Measurements from ENCODE around the gene DISC1. TPM values are rescaled to one million over a fixed set of nuclear protein-coding genes. Genes with fewer than 3 reads are reported as not detected.

DISC1 gene
- total RNA-seq, 2 donors from 2014 or later = 2.3 to 7.0 TPM

DNA sequence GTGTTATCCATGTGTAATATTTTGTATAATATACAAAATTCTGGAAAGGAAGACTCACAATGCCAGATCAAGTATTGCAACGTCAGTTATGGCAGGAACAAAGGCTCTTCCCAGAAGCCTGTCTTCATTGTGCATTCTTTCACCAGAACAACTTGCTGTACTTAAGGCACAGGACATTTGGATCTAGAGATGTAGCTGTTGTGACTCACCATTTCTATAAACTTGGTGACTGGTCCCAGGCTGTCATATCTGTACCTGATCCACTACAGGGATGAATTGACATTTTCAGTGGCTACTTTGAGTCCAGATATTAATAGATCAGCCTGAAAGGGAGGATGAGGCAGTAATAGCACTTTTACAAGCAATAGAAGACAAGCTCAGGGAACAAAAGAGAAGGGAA is 299.8 kb downstream of the DISC1 start:
- no peak for TF ChIP-seq POLR2A (IDR thresholded peaks at IDR 0.05)
- TF ChIP-seq, protein P1, sequence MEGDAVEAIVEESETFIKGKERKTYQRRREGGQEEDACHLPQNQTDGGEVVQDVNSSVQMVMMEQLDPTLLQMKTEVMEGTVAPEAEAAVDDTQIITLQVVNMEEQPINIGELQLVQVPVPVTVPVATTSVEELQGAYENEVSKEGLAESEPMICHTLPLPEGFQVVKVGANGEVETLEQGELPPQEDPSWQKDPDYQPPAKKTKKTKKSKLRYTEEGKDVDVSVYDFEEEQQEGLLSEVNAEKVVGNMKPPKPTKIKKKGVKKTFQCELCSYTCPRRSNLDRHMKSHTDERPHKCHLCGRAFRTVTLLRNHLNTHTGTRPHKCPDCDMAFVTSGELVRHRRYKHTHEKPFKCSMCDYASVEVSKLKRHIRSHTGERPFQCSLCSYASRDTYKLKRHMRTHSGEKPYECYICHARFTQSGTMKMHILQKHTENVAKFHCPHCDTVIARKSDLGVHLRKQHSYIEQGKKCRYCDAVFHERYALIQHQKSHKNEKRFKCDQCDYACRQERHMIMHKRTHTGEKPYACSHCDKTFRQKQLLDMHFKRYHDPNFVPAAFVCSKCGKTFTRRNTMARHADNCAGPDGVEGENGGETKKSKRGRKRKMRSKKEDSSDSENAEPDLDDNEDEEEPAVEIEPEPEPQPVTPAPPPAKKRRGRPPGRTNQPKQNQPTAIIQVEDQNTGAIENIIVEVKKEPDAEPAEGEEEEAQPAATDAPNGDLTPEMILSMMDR (IDR thresholded peaks at IDR 0.05) = no peak
- no peak for ATAC-seq
- intact Hi-C loops (cut with DNase I) = no loop called here
- no peak overlapping the region for H3K27ac ChIP-seq
- WGBS, 2 donors = 70 to 75% methylated on average over 1 of the region's 1 CpG
- no peaks in the 10 kb centered on the region for H3K4me1 ChIP-seq
- no peak for DNase-seq
- no peaks in the 10 kb centered on the region for H3K36me3 ChIP-seq (replicated peaks in 1 of 2; ENCODE audit: insufficient read depth in 1 of 2, low read depth in 2 of 2)
- no peaks in the 10 kb centered on the region for H3K27me3 ChIP-seq
- H3K4me3 ChIP-seq = no peak overlapping the region
- no peaks in the 10 kb centered on the region for H3K9me3 ChIP-seq

DNA sequence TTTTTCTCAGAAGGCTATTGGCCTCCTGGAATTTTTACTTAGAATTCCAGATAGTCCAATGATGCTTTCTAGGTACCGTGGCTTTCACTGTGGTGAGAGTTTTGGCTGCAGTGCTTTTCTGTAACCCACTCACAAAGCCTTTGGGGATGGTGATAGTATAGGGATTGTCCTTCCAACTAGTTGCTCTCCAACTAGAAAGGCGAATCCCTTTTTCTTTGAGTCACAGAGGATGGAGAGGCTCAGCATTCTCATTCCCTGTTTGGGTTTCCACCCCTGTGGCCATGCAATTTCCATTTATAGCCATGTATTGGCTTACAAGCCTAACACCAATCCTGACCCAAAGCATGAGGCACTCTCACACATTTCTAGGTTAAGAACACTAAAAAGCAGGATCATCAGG is 300.3 kb downstream of the DISC1 start:
- H3K27ac ChIP-seq = no peak overlapping the region
- ATAC-seq (no peak), DNase-seq (no peak)
- WGBS, 2 donors = 74 to 75% methylated on average over 2 of the region's 2 CpGs
- H3K9me3 ChIP-seq = peaks cover 0 to 3% (median 0%) of the 10 kb centered on the region in 3 donors
- intact Hi-C loops (cut with DNase I) = no loop called here
- no peaks in the 10 kb centered on the region for H3K36me3 ChIP-seq (replicated peaks in 1 of 2; ENCODE audit: insufficient read depth in 1 of 2, low read depth in 2 of 2)
- TF ChIP-seq, protein P1 (IDR thresholded peaks at IDR 0.05) = no peak
- no peak for TF ChIP-seq POLR2A (IDR thresholded peaks at IDR 0.05)
- no peak overlapping the region for H3K4me3 ChIP-seq
- H3K4me1 ChIP-seq = no peaks in the 10 kb centered on the region
- no peaks in the 10 kb centered on the region for H3K27me3 ChIP-seq

DNA sequence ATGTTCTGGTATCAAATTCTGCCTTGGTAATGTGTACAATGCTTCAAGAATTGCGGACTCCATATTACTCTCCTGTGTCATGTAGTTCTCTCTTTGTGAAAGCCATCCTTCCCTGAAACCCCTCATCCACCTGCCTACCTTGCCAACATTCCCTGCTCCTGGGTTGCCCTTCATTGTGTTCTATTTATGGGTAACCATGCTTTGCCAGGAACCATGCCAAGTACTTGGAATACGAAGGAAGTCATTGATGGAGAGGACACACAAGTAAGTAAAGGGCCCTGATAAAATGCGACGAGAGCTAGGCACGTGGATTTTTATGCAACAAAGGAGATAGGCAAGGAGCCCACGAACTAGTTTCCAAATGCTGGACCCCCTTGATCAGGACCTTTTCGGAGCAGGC is 300.8 kb downstream of the DISC1 start:
- Histone ChIP-seq H3K4me1 (no peaks in the 10 kb centered on the region), H3K36me3 (replicated peaks in 1 of 2; ENCODE audit: insufficient read depth in 1 of 2, low read depth in 2 of 2) (no peaks in the 10 kb centered on the region), H3K27me3 (no peaks in the 10 kb centered on the region), H3K9me3 (peaks cover 0 to 8% (median 0%) of the 10 kb centered on the region in 3 donors), H3K27ac (no peak overlapping the region), H3K4me3 (no peak overlapping the region)
- DNase-seq (no peak), ATAC-seq (no peak)
- TF ChIP-seq, protein P1 (IDR thresholded peaks at IDR 0.05) = no peak
- TF ChIP-seq POLR2A (IDR thresholded peaks at IDR 0.05) = no peak
- 76 to 81% methylated on average over 7 of the region's 7 CpGs for WGBS, 2 donors
- intact Hi-C loops (cut with DNase I) = no loop called here

DNA sequence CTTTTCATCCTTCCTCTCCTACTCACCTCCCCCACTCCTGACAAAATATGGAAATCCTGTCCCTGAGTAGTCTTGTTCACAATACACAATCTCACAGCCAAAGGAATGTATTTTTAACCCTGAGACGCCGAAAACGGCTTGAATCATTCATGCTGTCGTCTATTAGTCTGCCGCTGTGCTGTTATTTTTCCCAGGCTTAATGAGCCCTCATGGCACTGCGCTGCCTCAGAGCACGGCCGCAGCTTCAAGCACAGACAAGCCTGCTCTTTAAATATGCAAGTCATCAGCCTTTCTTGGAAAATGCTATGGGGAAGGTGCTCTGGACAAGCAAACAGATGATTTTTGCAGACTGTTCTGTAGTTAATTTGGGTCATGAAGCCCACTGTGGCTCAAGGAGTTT is 302.7 kb downstream of the DISC1 start:
- ATAC-seq (no peak), DNase-seq (no peak)
- WGBS, 2 donors = 24 to 25% methylated on average over 8 of the region's 8 CpGs
- peaks cover 0 to 11% (median 0%) of the 10 kb centered on the region in 3 donors for H3K9me3 ChIP-seq
- H3K4me1 ChIP-seq = peaks cover 5% of the 10 kb centered on the region
- H3K27ac ChIP-seq = no peak overlapping the region
- H3K4me3 ChIP-seq = no peak overlapping the region
- intact Hi-C loops (cut with DNase I) = no loop called here
- no peaks in the 10 kb centered on the region for H3K27me3 ChIP-seq
- H3K36me3 ChIP-seq (replicated peaks in 1 of 2; ENCODE audit: insufficient read depth in 1 of 2, low read depth in 2 of 2) = no peaks in the 10 kb centered on the region
- no peak for TF ChIP-seq POLR2A (IDR thresholded peaks at IDR 0.05)
- TF ChIP-seq, protein P1 (IDR thresholded peaks at IDR 0.05) = no peak

DNA sequence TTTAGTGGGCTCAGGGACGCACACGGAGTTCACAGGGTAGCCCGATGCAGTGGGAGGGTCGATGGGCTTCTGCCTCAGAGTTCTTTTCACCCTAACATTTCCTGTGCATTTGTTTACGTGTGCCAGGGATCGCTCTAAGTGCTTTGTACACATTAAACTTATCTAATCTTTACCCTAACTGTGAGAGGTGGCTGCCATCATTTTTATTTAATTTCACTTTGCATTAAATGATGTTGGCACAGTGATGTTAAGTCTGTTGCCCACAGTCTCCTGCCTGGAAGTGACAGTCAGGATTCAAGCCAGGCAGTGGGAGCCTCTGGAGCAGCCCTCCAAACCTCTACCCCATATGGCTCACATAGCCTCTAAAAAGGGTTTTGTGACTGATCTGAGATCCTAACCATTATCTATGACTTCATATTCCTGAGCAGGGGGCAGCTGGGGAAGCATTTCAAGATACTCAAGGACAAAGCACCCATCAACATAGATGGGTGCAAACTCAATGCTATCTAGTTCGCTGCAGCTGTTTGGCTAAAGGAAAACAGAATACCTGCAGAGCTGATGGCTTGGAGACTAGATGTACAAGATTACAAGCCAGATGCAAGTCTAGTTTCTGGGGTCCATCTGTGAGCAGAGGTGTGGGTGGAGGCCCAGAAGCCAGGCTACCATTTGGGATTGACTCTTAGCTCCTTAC is 303.8 kb downstream of the DISC1 start:
- intact Hi-C loops (cut with DNase I) = no loop called here
- 63 to 66% methylated on average over 7 of the region's 7 CpGs for WGBS, 2 donors
- Histone ChIP-seq H3K4me1 (peaks cover 16% of the 10 kb centered on the region), H3K36me3 (replicated peaks in 1 of 2; ENCODE audit: insufficient read depth in 1 of 2, low read depth in 2 of 2) (no peaks in the 10 kb centered on the region), H3K27ac (no peak overlapping the region), H3K27me3 (no peaks in the 10 kb centered on the region), H3K9me3 (peaks cover 0 to 11% (median 0%) of the 10 kb centered on the region in 3 donors), H3K4me3 (no peak overlapping the region)
- TF ChIP-seq POLR2A (IDR thresholded peaks at IDR 0.05) = no peak
- TF ChIP-seq, protein P1 (IDR thresholded peaks at IDR 0.05) = no peak
- DNase-seq (no peak), ATAC-seq (no peak)
